Left cardiac atrium (tissue), 4 donors: Measurements from ENCODE around the gene PAQR8. TPM values are rescaled to one million over a fixed set of nuclear protein-coding genes. Genes with fewer than 3 reads are reported as not detected.
A peak's percentile ranks its signal among the peaks of the same experiment; 100 is the strongest.

Experiments
- ATAC-seq, 2 donors: fragments of 200-7000 bp; cut with Tn5 transposase; one replicate each; pipeline ENCODE4 v1.9.1; 2020; ENCODE audit warnings: mild to moderate bottlenecking in 2 of 2, moderate library complexity in 2 of 2
- DNase-seq: peaks from one replicate; pipeline ENCODE4 v3.0.0-alpha.2; 2020
- intact Hi-C, 2 donors: fragments of 100-400 bp; cut with DNase I; formaldehyde crosslinking; loops; one replicate each; pipeline versions ENCODE4 v1.14.1 to v1.15.1; 2022 to 2023
- total RNA-seq, 2 donors: library from RNA; stranded (reverse); fragmentation: NEBNext Ultra II Directional; extraction: Animal tissue kit (Norgen Biotek cat#: 25700); gene quantifications; one replicate each; pipeline ENCODE4 v1.2.1, GENCODE V29; 2021
- donor health status: DM: no; HTN: yes; CAD: no.
- donor health status: DM: no; HTN: yes; CAD: no; lungs with severe emphysema.
- donor health status: DM: yes; HTN: yes; CAD: no.
- donor health status: Dilated cardiomyopathy.

Gene PAQR8
- total RNA-seq, 2 donors from 2014 or later = 3.0 to 3.9 TPM

- intact Hi-C loops = no loop called here
- DNase-seq (no peak), ATAC-seq (no peak)
These were observed 34.0 kb downstream of the PAQR8 start for GRCh38 chr6:52395969-52396368.

- intact Hi-C loops = loop anchor here (2.0 to 5.0 kb wide), 2 partner anchors 112 to 113 kb away; no protein-coding TSS in a partner anchor
- ATAC-seq = peak; percentile 60 to 65
- no peak for DNase-seq
These were observed 37.8 kb downstream of the PAQR8 start for GRCh38 chr6:52399511-52400312.

- intact Hi-C loops = loop anchor here (2.0 to 5.0 kb wide), 2 partner anchors 113 to 114 kb away; no protein-coding TSS in a partner anchor
- ATAC-seq (no peak), DNase-seq (no peak)
These were observed 38.5 kb downstream of the PAQR8 start for GRCh38 chr6:52400313-52401041.

- DNase-seq = no peak
- intact Hi-C loops = loop anchor here in 1 of 2 donors (5.0 kb wide), 1 partner anchor 116 kb away; no protein-coding TSS in a partner anchor
- ATAC-seq = no peak
These were observed 41.1 kb downstream of the PAQR8 start for GRCh38 chr6:52403086-52403485.

GRCh38 chr6:52403627-52404026 lies 41.7 kb downstream of the PAQR8 start:
- intact Hi-C loops = loop anchor here in 1 of 2 donors (5.0 kb wide), 1 partner anchor 116 kb away; no protein-coding TSS in a partner anchor
- DNase-seq = no peak
- peak; percentile 70 to 87 for ATAC-seq

- ATAC-seq (no peak), DNase-seq (no peak)
- intact Hi-C loops = no loop called here
These were observed 43.3 kb downstream of the PAQR8 start for GRCh38 chr6:52405243-52405642.

- DNase-seq (no peak), ATAC-seq (no peak)
- intact Hi-C loops = no loop called here
These were observed 45.5 kb downstream of the PAQR8 start for GRCh38 chr6:52407467-52407866.

GRCh38 chr6:52409499-52409898 lies 47.5 kb downstream of the PAQR8 start:
- ATAC-seq (no peak), DNase-seq (no peak)
- intact Hi-C loops = no loop called here

- ATAC-seq (no peak), DNase-seq (no peak)
- intact Hi-C loops = loop anchor here in 1 of 2 donors (5.0 kb wide), 1 partner anchor 186 kb away; no protein-coding TSS in a partner anchor
These were observed 49.0 kb downstream of the PAQR8 start for GRCh38 chr6:52410979-52411378.

- intact Hi-C loops = loop anchor here in 1 of 2 donors (5.0 kb wide), 1 partner anchor 185 kb away; no protein-coding TSS in a partner anchor
These were observed 50.0 kb downstream of the PAQR8 start for GRCh38 chr6:52411911-52412310.

GRCh38 chr6:52415333-52415732 lies 53.4 kb downstream of the PAQR8 start:
- no peak for ATAC-seq
- intact Hi-C loops = loop anchor here (5.0 kb wide), 3 partner anchors 162 to 247 kb away; partner anchors contain the start of gene TRAM2 (in 1 of the 2)
- no peak for DNase-seq

More at GRCh38 chr6:52411911-52412310, 50.0 kb downstream of the PAQR8 start:
- no peak for ATAC-seq
- DNase-seq = no peak

- DNase-seq (no peak), ATAC-seq (no peak)
- intact Hi-C loops = loop anchor here (2.0 to 5.0 kb wide), 4 partner anchors 161 to 246 kb away; partner anchors contain the start of gene TRAM2 (in 1 of the 2)
These were observed 54.1 kb downstream of the PAQR8 start for GRCh38 chr6:52415917-52416628.

- ATAC-seq (peak; percentile 10 to 15), DNase-seq (no peak)
- intact Hi-C loops = loop anchor here (1.0 to 5.0 kb wide), 5 partner anchors 161 to 247 kb away; partner anchors contain the start of gene TRAM2 (in 1 of the 2)
These were observed 54.7 kb downstream of the PAQR8 start for GRCh38 chr6:52416629-52417151.

GRCh38 chr6:52417675-52418111 lies 55.7 kb downstream of the PAQR8 start:
- intact Hi-C loops = loop anchor here (1.0 to 5.0 kb wide), 5 partner anchors 160 to 246 kb away; partner anchors contain the start of gene TRAM2 (in 1 of the 2)
- DNase-seq (peak; percentile 39), ATAC-seq (peak in 1 of 2 donors; percentile 49)

- DNase-seq (no peak), ATAC-seq (no peak)
- intact Hi-C loops = loop anchor here (5.0 kb wide), 3 partner anchors 159 to 244 kb away; partner anchors contain the start of gene TRAM2 (in 1 of the 2)
These were observed 56.7 kb downstream of the PAQR8 start for GRCh38 chr6:52418606-52419005.

- ATAC-seq = peak; percentile 96 to 98
- intact Hi-C loops = loop anchor here (5.0 kb wide), 4 partner anchors 77 to 242 kb away; partner anchors contain the start of gene TRAM2 (in 1 of the 2)
- DNase-seq = peak; percentile 99
These were observed 58.1 kb downstream of the PAQR8 start, which contains the start of gene EFHC1 for GRCh38 chr6:52419809-52420667. Gene EFHC1 (plus strand): TSS chr6:52420342. CDS start chr6:52420411, 69 bp downstream.
